Smooth muscle cell (in vitro differentiated cells): ENCODE results near the gene GSDMA. TPM values are rescaled to one million over a fixed set of nuclear protein-coding genes. Genes with fewer than 3 reads are reported as not detected.
"Not testable (repeated sequence)": the region's sequence is repeated elsewhere in the genome, so short reads cannot be mapped to it uniquely, and the experiment has no call there.

ENCODE experiments used
- DNase-seq: peaks from one replicate; lab custom pipeline; 2025; ENCODE audit not compliant: unreplicated experiment; lab: John Stamatoyannopoulos, UW
- H2AFZ ChIP-seq: fragments of 200-600 bp; sonication (generic); 2 replicates; pipeline ENCODE4 v1.6.0; 2016; ENCODE audit warnings: antibody characterized with exemption, low read depth, mild to moderate bottlenecking
- H3F3A ChIP-seq: fragments of 200-600 bp; sonication (generic); 2 replicates; pipeline ENCODE4 v1.6.0; 2017; ENCODE audit warnings: antibody characterized with exemption, low read depth
- H3K27ac ChIP-seq: fragments of 200-600 bp; sonication (generic); 2 replicates; pipeline ENCODE4 v1.5.1; 2016; ENCODE audit warnings: low read depth, mild to moderate bottlenecking
- H3K27me3 ChIP-seq: fragments of 200-600 bp; sonication (generic); 2 replicates; pipeline ENCODE4 v1.6.1; 2016; ENCODE audit warnings: low read depth, mild to moderate bottlenecking
- H3K36me3 ChIP-seq: fragments of 200-600 bp; sonication (generic); 2 replicates; pipeline ENCODE4 v1.5.1; 2016; ENCODE audit warnings: low read depth
- H3K4me1 ChIP-seq: fragments of 200-600 bp; sonication (generic); 2 replicates; pipeline ENCODE4 v1.5.1; 2016; ENCODE audit warnings: low read depth
- H3K4me2 ChIP-seq: fragments of 200-600 bp; sonication (generic); 2 replicates; pipeline ENCODE4 v1.6.0; 2016; ENCODE audit warnings: mild to moderate bottlenecking
- H3K4me3 ChIP-seq: fragments of 200-600 bp; sonication (generic); 2 replicates; pipeline ENCODE4 v1.5.1; 2016; ENCODE audit warnings: mild to moderate bottlenecking
- H3K79me2 ChIP-seq: fragments of 200-600 bp; sonication (generic); 2 replicates; pipeline ENCODE4 v1.6.0; 2016; ENCODE audit warnings: low read depth, mild to moderate bottlenecking
- H3K9ac ChIP-seq: fragments of 200-600 bp; sonication (generic); 2 replicates; pipeline ENCODE4 v1.6.0; 2016; ENCODE audit warnings: low read depth
- H3K9me3 ChIP-seq: fragments of 200-600 bp; sonication (generic); replicated peaks from 2 replicates; pipeline ENCODE4 v1.5.1; 2016; ENCODE audit warnings: low read depth
- H4K20me1 ChIP-seq: fragments of 200-600 bp; sonication (generic); 2 replicates; pipeline ENCODE4 v1.6.0; 2016; ENCODE audit warnings: low read depth
- whole genome bisulfite sequencing: methylation state at CpG from one replicate; pipeline ENCODE4 v1.1.7; 2016; ENCODE audit warnings: low lambda C conversion rate; 5-methylcytosine and 5-hydroxymethylcytosine counted together
- polyA plus RNA-seq: library from polyadenylated mRNA; unstranded; fragments of >200 nt; fragmentation: Nextera tagmentation; extraction: Ambion mirVana; gene quantifications from 2 replicates; pipeline ENCODE4 v1.2.1, GENCODE V29; 2016
- total RNA-seq: library from RNA; depleted of rRNA; stranded (reverse); fragments of >200 nt; gene quantifications from 2 replicates; pipeline ENCODE4 v1.2.3, GENCODE V29; 2014
- TF ChIP-seq, protein P1 (sequence below): fragments of 200-600 bp; sonication (generic); IDR thresholded peaks from 2 replicates; pipeline ENCODE4 v1.5.1; 2017; ENCODE audit warnings: borderline replicate concordance, mild to moderate bottlenecking, antibody characterized with exemption; ENCODE audit not compliant: insufficient read depth, poor library complexity, severe bottlenecking

GSDMA gene
- total and polyA plus RNA-seq, 2 experiments from 2014 or later: 0.31 to 0.50 TPM

DNA sequence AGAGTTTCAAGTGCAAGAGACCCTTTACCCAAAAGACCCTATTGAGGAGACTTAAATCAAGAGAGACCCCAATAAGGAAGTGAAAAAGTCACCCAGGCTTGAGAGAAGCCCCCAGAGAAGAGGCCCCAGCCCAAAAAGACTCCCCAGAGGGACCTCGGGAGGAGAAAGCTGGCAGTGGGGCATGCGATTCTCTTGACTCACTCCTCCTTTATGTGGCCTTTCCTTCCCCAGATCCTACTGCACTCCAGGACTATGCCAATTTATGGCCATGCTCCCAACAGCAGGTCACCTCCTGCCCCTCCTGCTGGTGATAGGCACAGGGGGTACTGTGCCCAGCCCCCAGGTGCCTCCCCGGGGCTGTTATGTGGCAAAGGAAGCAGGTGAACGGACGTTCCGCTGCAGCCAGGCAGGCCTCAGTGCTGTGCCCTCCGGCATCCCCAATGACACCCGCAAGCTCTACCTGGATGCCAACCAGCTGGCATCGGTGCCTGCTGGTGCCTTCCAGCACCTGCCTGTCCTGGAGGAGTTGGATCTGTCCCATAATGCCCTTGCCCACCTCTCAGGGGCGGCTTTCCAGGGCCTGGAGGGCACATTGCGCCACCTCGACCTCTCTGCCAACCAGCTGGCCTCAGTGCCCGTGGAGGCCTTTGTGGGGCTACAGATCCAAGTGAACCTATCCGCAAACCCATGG lies 19.0 kb upstream of the GSDMA start:
- Histone ChIP-seq H3K27ac (no peak overlapping the region), H3K36me3 (no peaks in the 10 kb centered on the region), H2AFZ (no peak overlapping the region), H3K79me2 (no peaks in the 10 kb centered on the region), H3K4me1 (peaks cover 10% of the 10 kb centered on the region), H3K9me3 (no peaks in the 10 kb centered on the region), H4K20me1 (no peaks in the 10 kb centered on the region), H3K4me2 (no peak overlapping the region), H3F3A (peaks cover 6% of the 10 kb centered on the region), H3K27me3 (no peaks in the 10 kb centered on the region), H3K4me3 (no peak overlapping the region), H3K9ac (no peak overlapping the region)
- WGBS: 93% methylated on average over 14 of the region's 14 CpGs
- no peak for DNase-seq
- TF ChIP-seq, protein P1, sequence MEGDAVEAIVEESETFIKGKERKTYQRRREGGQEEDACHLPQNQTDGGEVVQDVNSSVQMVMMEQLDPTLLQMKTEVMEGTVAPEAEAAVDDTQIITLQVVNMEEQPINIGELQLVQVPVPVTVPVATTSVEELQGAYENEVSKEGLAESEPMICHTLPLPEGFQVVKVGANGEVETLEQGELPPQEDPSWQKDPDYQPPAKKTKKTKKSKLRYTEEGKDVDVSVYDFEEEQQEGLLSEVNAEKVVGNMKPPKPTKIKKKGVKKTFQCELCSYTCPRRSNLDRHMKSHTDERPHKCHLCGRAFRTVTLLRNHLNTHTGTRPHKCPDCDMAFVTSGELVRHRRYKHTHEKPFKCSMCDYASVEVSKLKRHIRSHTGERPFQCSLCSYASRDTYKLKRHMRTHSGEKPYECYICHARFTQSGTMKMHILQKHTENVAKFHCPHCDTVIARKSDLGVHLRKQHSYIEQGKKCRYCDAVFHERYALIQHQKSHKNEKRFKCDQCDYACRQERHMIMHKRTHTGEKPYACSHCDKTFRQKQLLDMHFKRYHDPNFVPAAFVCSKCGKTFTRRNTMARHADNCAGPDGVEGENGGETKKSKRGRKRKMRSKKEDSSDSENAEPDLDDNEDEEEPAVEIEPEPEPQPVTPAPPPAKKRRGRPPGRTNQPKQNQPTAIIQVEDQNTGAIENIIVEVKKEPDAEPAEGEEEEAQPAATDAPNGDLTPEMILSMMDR: no peak

DNA sequence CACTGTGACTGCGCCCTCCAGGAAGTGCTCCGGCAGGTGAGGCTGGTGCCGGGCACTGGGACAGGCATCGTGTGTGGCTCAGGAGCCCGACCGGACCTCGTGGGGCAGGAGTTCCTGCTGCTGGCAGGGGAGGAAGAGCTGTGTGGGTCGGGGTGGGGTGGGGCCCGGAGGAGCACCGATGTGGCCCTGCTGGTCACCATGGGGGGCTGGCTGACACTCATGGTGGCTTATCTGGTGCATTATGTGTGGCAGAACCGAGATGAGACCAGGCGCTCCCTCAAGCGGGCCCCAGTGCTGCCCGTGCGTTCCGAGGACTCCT lies 18.5 kb upstream of the GSDMA start:
- H3K9ac ChIP-seq: no peak overlapping the region
- H3F3A ChIP-seq: peaks cover under 1% of the 10 kb centered on the region
- DNase-seq: no peak
- no peaks in the 10 kb centered on the region for H3K79me2 ChIP-seq
- no peak overlapping the region for H2AFZ ChIP-seq
- H3K9me3 ChIP-seq: no peaks in the 10 kb centered on the region
- no peak overlapping the region for H3K4me2 ChIP-seq
- peaks cover 6% of the 10 kb centered on the region for H3K4me1 ChIP-seq
- H3K36me3 ChIP-seq: no peaks in the 10 kb centered on the region
- H3K4me3 ChIP-seq: no peak overlapping the region
- H4K20me1 ChIP-seq: no peaks in the 10 kb centered on the region
- TF ChIP-seq, protein P1: no peak
- H3K27me3 ChIP-seq: no peaks in the 10 kb centered on the region
- WGBS: 86% methylated on average over 8 of the region's 16 CpGs
- no peak overlapping the region for H3K27ac ChIP-seq

DNA sequence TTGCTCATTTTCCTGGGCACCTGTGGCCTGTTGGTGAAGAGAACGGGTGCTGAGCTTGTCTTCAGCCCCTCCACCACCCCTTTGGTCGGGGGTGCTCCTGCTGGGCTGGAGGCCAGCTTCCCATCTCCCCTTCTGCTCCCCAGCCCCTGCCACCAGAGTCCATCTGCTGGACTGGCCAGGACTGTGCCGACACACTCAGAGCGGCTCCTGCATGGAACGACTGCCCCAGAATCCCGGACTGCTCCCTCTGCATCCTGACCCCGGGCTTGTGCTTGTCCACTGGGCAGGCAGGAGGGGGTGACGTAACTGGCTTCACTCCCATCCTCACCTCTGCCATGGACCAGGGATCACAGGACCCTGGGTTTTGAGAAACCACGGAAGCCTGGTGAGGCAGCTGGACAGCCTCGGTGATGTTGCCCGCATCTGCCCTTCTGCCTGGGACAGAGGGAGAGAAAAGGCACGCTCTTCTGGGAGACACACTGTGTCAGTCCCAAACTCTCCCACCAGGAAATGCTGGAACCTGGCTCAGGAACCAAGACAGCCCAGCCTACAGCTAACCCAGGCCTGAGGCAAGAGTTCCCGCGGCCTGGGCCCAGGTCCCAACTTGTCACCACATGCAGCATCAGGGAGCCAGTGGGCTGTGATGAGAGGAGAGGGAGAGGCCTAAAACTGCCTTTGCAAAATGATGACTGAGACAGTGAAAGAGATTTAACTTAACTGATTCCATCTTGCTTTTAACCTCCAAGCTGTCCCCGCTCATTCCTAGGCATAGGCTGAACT lies 16.1 kb upstream of the GSDMA start:
- no peak overlapping the region for H3K27ac ChIP-seq
- TF ChIP-seq, protein P1: no peak
- H3K4me2 ChIP-seq: no peak overlapping the region
- no peaks in the 10 kb centered on the region for H4K20me1 ChIP-seq
- no peak overlapping the region for H3K4me3 ChIP-seq
- no peak for DNase-seq
- no peaks in the 10 kb centered on the region for H3F3A ChIP-seq
- no peak overlapping the region for H3K9ac ChIP-seq
- H3K9me3 ChIP-seq: no peaks in the 10 kb centered on the region
- no peaks in the 10 kb centered on the region for H3K27me3 ChIP-seq
- H3K79me2 ChIP-seq: no peaks in the 10 kb centered on the region
- no peak overlapping the region for H2AFZ ChIP-seq
- H3K4me1 ChIP-seq: no peaks in the 10 kb centered on the region
- H3K36me3 ChIP-seq: no peaks in the 10 kb centered on the region
- 85% methylated on average over 15 of the region's 15 CpGs for WGBS

DNA sequence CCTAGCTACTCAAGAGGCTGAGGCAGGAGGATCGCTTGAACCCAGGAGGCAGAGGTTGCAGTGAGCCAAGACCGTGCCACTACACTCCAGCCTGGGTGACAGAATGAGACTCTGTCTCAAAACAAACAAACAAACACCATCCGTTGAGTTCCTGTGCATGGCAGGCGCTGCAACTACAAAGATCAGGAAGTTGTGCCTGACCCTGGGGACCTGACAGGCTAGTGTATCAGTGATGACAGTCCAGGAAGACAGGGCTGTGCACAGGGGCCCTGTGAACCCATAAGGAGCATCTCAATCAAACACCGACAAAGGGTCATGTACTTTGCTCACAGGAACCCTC lies 14.3 kb upstream of the GSDMA start:
- H3K4me2 ChIP-seq, H3K27me3 ChIP-seq, H2AFZ ChIP-seq, H3K4me1 ChIP-seq, H3K36me3 ChIP-seq, H3K79me2 ChIP-seq, H4K20me1 ChIP-seq, H3K9me3 ChIP-seq, H3F3A ChIP-seq, H3K9ac ChIP-seq, DNase-seq, H3K4me3 ChIP-seq, H3K27ac ChIP-seq: not testable (repeated sequence)
- 88% methylated on average over 5 of the region's 5 CpGs for WGBS
